ENCODE results near the gene HRK. TPM values are rescaled to one million over a fixed set of nuclear protein-coding genes. Genes with fewer than 3 reads are reported as not detected.

Gene HRK
- total and polyA plus RNA-seq, 12 donors: 0.09 to 1.1 (median 0.24) TPM; not detected in 3

- 91 to 99% (median 95%) methylated on average over 3 of the region's 3 CpGs for WGBS, 4 donors
- H3K4me3 ChIP-seq: no peak overlapping the region
- H3K4me1 ChIP-seq (replicated peaks in 1 of 2): no peaks in the 10 kb centered on the region
- H3K27me3 ChIP-seq: no peaks in the 10 kb centered on the region
- no peak overlapping the region for H3K27ac ChIP-seq
- no peak for DNase-seq
- intact Hi-C loops (cut with DNase I): no loop called here
- no peaks in the 10 kb centered on the region for H3K36me3 ChIP-seq (replicated peaks in 1 of 2)
- H3K9me3 ChIP-seq (replicated peaks in 1 of 3): no peaks in the 10 kb centered on the region
- TF ChIP-seq CTCF (IDR thresholded peaks at IDR 0.05) (no peak), POLR2A (IDR thresholded peaks at IDR 0.05) (no peak)
Measured at GRCh38 chr12:116839287-116839830, 41.9 kb downstream of the HRK start.

- Histone ChIP-seq H3K4me3 (no peak overlapping the region), H3K4me1 (replicated peaks in 1 of 2) (no peaks in the 10 kb centered on the region), H3K27ac (no peak overlapping the region), H3K36me3 (replicated peaks in 1 of 2) (no peaks in the 10 kb centered on the region), H3K27me3 (no peaks in the 10 kb centered on the region), H3K9me3 (replicated peaks in 1 of 3) (no peaks in the 10 kb centered on the region)
- intact Hi-C loops (cut with DNase I): no loop called here
- 80 to 87% (median 86%) methylated on average over 4 of the region's 4 CpGs for WGBS, 4 donors
- no peak for DNase-seq
- no peak for TF ChIP-seq POLR2A (IDR thresholded peaks at IDR 0.05)
- no peak for TF ChIP-seq CTCF (IDR thresholded peaks at IDR 0.05)
Measured at GRCh38 chr12:116838365-116838764, 42.9 kb downstream of the HRK start.

- no peaks in the 10 kb centered on the region for H3K36me3 ChIP-seq (replicated peaks in 1 of 2)
- no peaks in the 10 kb centered on the region for H3K27me3 ChIP-seq
- no peak for TF ChIP-seq POLR2A (IDR thresholded peaks at IDR 0.05)
- TF ChIP-seq CTCF (IDR thresholded peaks at IDR 0.05): no peak
- H3K4me3 ChIP-seq: no peak overlapping the region
- WGBS, 4 donors: 77 to 87% (median 79%) methylated on average over 9 of the region's 9 CpGs
- no peaks in the 10 kb centered on the region for H3K4me1 ChIP-seq (replicated peaks in 1 of 2)
- no peak for DNase-seq
- intact Hi-C loops (cut with DNase I): no loop called here
- no peak overlapping the region for H3K27ac ChIP-seq
- H3K9me3 ChIP-seq (replicated peaks in 1 of 3): no peaks in the 10 kb centered on the region
Measured at GRCh38 chr12:116837097-116837496, 44.1 kb downstream of the HRK start.

- Histone ChIP-seq H3K36me3 (replicated peaks in 1 of 2) (no peaks in the 10 kb centered on the region), H3K4me3 (no peak overlapping the region), H3K27ac (no peak overlapping the region), H3K27me3 (no peaks in the 10 kb centered on the region), H3K9me3 (replicated peaks in 1 of 3) (no peaks in the 10 kb centered on the region), H3K4me1 (replicated peaks in 1 of 2) (no peaks in the 10 kb centered on the region)
- 81 to 97% (median 89%) methylated on average over 1 of the region's 1 CpG for WGBS, 4 donors
- TF ChIP-seq POLR2A (IDR thresholded peaks at IDR 0.05) (no peak), CTCF (IDR thresholded peaks at IDR 0.05) (no peak)
- no peak for DNase-seq
- intact Hi-C loops (cut with DNase I): no loop called here
Measured at GRCh38 chr12:116835484-116835883, 45.8 kb downstream of the HRK start.
